ENCODE data around the gene GGA1. TPM values are rescaled to one million over a fixed set of nuclear protein-coding genes. Genes with fewer than 3 reads are reported as not detected.

Gene GGA1
- total and polyA plus RNA-seq, 9 of the 15 experiments (the other 6 are each of a cell fraction or from before 2014, with no cell fraction given): 1.5 to 69.5 (median 31.6) TPM

DNA sequence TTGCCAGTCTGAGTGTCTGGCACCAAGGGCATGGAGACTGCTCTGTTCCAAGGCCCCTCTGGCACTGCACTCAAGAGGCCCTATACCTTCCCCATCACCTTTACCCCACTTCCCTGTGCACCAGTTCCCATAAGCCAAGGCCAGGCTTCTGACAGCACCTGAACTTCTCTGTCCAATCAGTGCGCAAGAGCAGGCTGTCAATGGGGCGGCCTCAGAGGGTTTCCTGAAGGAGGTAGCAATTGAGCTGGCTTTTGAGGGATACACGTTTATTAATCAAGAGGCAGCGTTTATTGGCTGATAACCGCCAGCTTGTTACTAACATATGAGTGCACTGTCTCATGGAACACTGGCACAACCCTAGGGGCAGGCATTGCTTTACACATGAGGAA is 32.9 kb downstream of the GGA1 start:
- H3K4me1 ChIP-seq (replicated peaks in 1 of 2; ENCODE audit: control insufficient read depth in 2 of 2, insufficient read depth in 2 of 2, low read length in 2 of 2): peaks cover 12 to 61% of the 10 kb centered on the region in 2 experiments; a peak in 4 of 5 replicates
- no peak overlapping the region for H3K27ac ChIP-seq (ENCODE audit: extremely low read depth, low read depth, low read length)
- TF ChIP-seq, protein P1, sequence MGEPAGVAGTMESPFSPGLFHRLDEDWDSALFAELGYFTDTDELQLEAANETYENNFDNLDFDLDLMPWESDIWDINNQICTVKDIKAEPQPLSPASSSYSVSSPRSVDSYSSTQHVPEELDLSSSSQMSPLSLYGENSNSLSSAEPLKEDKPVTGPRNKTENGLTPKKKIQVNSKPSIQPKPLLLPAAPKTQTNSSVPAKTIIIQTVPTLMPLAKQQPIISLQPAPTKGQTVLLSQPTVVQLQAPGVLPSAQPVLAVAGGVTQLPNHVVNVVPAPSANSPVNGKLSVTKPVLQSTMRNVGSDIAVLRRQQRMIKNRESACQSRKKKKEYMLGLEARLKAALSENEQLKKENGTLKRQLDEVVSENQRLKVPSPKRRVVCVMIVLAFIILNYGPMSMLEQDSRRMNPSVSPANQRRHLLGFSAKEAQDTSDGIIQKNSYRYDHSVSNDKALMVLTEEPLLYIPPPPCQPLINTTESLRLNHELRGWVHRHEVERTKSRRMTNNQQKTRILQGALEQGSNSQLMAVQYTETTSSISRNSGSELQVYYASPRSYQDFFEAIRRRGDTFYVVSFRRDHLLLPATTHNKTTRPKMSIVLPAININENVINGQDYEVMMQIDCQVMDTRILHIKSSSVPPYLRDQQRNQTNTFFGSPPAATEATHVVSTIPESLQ (CRISPR knock-in tag; IDR thresholded peaks at IDR 0.05): no peak
- TF ChIP-seq, protein P2, sequence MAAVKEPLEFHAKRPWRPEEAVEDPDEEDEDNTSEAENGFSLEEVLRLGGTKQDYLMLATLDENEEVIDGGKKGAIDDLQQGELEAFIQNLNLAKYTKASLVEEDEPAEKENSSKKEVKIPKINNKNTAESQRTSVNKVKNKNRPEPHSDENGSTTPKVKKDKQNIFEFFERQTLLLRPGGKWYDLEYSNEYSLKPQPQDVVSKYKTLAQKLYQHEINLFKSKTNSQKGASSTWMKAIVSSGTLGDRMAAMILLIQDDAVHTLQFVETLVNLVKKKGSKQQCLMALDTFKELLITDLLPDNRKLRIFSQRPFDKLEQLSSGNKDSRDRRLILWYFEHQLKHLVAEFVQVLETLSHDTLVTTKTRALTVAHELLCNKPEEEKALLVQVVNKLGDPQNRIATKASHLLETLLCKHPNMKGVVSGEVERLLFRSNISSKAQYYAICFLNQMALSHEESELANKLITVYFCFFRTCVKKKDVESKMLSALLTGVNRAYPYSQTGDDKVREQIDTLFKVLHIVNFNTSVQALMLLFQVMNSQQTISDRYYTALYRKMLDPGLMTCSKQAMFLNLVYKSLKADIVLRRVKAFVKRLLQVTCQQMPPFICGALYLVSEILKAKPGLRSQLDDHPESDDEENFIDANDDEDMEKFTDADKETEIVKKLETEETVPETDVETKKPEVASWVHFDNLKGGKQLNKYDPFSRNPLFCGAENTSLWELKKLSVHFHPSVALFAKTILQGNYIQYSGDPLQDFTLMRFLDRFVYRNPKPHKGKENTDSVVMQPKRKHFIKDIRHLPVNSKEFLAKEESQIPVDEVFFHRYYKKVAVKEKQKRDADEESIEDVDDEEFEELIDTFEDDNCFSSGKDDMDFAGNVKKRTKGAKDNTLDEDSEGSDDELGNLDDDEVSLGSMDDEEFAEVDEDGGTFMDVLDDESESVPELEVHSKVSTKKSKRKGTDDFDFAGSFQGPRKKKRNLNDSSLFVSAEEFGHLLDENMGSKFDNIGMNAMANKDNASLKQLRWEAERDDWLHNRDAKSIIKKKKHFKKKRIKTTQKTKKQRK (IDR thresholded peaks at IDR 0.05; ENCODE audit: borderline replicate concordance, low read depth, low read length): no peak
- TF ChIP-seq XRCC4 (IDR thresholded peaks at IDR 0.05; ENCODE audit: extremely low read depth, insufficient read depth, insufficient read length) (no peak), TFAM (CRISPR knock-in tag; conservative IDR thresholded peaks at IDR 0.05) (no peak), RCOR1 (IDR thresholded peaks at IDR 0.05; ENCODE audit: borderline replicate concordance in 1 of 2, low read depth in 2 of 2, low read length in 2 of 2) (no peak), SETDB1 (IDR thresholded peaks at IDR 0.05; ENCODE audit: low read length) (no peak), CHD4 (IDR thresholded peaks at IDR 0.05; ENCODE audit: insufficient read depth, insufficient replicate concordance, low read depth, low read length, poor library complexity, severe bottlenecking) (no peak), NCOR1 (IDR thresholded peaks at IDR 0.05) (no peak), ZC3H8 (IDR thresholded peaks at IDR 0.05) (no peak), BCOR (IDR thresholded peaks at IDR 0.05) (no peak), NFIX (CRISPR knock-in tag; IDR thresholded peaks at IDR 0.05; ENCODE audit: low read depth) (no peak), FUS (optimal IDR thresholded peaks at IDR 0.05; ENCODE audit: low read depth, low read length) (no peak), CREBBP (IDR thresholded peaks at IDR 0.05; ENCODE audit: low read depth, low read length) (no peak)
- TF ChIP-seq, protein P3, sequence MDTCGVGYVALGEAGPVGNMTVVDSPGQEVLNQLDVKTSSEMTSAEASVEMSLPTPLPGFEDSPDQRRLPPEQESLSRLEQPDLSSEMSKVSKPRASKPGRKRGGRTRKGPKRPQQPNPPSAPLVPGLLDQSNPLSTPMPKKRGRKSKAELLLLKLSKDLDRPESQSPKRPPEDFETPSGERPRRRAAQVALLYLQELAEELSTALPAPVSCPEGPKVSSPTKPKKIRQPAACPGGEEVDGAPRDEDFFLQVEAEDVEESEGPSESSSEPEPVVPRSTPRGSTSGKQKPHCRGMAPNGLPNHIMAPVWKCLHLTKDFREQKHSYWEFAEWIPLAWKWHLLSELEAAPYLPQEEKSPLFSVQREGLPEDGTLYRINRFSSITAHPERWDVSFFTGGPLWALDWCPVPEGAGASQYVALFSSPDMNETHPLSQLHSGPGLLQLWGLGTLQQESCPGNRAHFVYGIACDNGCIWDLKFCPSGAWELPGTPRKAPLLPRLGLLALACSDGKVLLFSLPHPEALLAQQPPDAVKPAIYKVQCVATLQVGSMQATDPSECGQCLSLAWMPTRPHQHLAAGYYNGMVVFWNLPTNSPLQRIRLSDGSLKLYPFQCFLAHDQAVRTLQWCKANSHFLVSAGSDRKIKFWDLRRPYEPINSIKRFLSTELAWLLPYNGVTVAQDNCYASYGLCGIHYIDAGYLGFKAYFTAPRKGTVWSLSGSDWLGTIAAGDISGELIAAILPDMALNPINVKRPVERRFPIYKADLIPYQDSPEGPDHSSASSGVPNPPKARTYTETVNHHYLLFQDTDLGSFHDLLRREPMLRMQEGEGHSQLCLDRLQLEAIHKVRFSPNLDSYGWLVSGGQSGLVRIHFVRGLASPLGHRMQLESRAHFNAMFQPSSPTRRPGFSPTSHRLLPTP (IDR thresholded peaks at IDR 0.05; ENCODE audit: borderline replicate concordance, extremely low read depth, insufficient read length): no peak

More for the DNA sequence above, 32.9 kb downstream of the GGA1 start:
- no peak for ATAC-seq
- peaks cover 38% of the 10 kb centered on the region; the same call in 2 of the 3 replicates for H3K36me3 ChIP-seq (ENCODE audit: control insufficient read depth, insufficient read depth, low read length)
- H3K9me1 ChIP-seq (ENCODE audit: control insufficient read depth, insufficient read depth, low read length): no peaks in the 10 kb centered on the region
- in situ Hi-C loops (cut with MboI): no loop called here
- WGBS (ENCODE audit: insufficient coverage, low coverage, missing lambda C conversion rate): 74% methylated on average over 4 of the region's 5 CpGs
- DNase-seq (ENCODE audit: extremely low read depth in 1 of 4, low spot score in 3 of 4): no peak
- H2AFZ ChIP-seq (ENCODE audit: low read depth, low read length): no peak overlapping the region
- FAIRE-seq: no peak
- no peak overlapping the region for H3K9ac ChIP-seq (ENCODE audit: insufficient read depth in 1 of 2, low read depth in 2 of 2, low read length in 2 of 2)
- no TSS peak for BruUV-seq (replicated peaks)
- H3K4me2 ChIP-seq (ENCODE audit: insufficient read depth, low read length): no peak overlapping the region
- H3K4me3 ChIP-seq: no peak overlapping the region
- H4K20me1 ChIP-seq (replicated peaks; ENCODE audit: control insufficient read depth, insufficient read depth, low read length): no peaks in the 10 kb centered on the region
- H3K27me3 ChIP-seq (ENCODE audit: control insufficient read depth in 2 of 2, insufficient read depth in 2 of 2, low read length in 2 of 2): no peaks in the 10 kb centered on the region
- intact Hi-C loops (cut with micrococcal nuclease): no loop called here
- H3K79me2 ChIP-seq (ENCODE audit: control insufficient read depth, insufficient read depth, low read length): peaks cover 11% of the 10 kb centered on the region
- ChIA-PET CTCF (ENCODE audit: low intra/inter-chr PET ratio) (no interaction called here), POLR2A (interaction anchor here (0.6 to 3.0 kb wide), 4 partner anchors 10 to 85 kb away, joined by 3 to 14 read pairs (median 4); partner anchors contain the start of gene PDXP)
- no peaks in the 10 kb centered on the region for H3K9me3 ChIP-seq (replicated peaks; ENCODE audit: control insufficient read depth, insufficient read depth, low read depth, low read length)

Data from K562 (cell line).